Activated CD4-positive, alpha-beta T cell treated with anti-CD3 and anti-CD28 coated beads, Interleukin-2, Interleukin-6, amounts not matched to agents 100 ng/mL and 50 ng/mL, durations not matched to agents 16 hours and 8 hours (primary cell): ENCODE data around the gene ARRDC3.

Source experiments
- DNase-seq: peaks from one replicate; pipeline ENCODE4 v3.0.0-alpha.2; 2020

The ARRDC3 gene

DNA sequence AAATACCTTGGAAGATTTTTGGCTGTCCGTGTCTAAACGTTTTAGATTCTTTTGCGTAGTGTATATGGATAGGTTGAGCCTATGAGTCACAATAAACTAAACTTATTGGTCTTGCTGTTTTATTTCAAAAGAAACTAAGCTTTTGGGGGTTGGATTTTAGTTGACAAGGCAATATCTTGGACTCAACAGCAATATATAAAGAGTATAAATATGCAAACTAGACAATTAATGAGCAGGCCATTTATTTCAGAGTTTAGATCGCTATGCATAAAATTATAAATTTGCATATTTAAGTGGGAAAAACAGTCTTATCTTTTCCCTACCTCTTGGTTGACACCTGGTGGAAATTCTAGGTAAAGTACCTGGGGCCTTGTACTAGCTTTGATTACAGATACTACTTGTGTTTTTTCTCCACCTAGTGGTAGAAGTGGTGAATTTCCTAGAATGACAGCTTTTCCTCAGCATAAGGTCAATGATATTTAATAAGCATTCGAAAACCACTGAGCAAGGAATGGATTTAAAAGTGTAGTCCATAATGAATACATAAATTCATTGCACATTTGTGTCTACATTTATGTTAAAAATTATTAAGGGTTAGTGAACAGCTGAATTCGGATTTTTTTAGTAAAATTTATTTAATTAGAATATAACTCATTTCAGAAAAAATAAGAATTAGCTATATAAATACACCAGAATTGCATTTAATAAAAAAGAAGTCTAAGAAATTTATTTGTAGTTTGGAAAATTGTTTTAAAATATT is 1.7 kb upstream of the ARRDC3 start:
- DNase-seq: peak; percentile 89

- DNase-seq: peak; percentile 35
Measured at GRCh38 chr5:91383956-91384300, 811 bp upstream of the ARRDC3 start.

DNA sequence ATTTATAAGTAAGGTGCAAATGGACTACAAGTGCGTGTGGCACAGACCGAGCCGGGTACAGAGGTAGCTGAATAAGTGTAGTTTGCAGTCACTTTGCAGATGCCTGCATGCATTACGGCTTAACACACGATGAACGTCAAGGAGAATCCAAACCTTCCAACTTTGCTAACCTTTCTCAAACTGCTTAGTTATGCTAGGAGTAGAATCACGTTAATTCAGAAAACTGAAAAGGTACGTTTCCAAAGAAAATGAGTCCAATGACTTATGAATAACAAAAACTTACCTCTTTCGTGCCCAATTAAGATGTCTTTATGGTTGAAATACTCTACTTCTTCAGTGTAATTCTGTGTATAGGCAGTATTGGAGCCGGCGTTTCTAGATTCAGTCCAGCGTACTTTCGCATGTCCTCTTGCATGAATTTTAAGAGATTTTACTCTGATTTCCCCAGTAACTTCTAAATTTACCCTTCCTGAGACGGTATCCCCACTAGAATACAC is 539 bp downstream of the ARRDC3 start:
- peak; percentile 60 for DNase-seq

GRCh38 chr5:91381774-91382359 is 1.2 kb downstream of the ARRDC3 start:
- DNase-seq: peak; percentile 85

GRCh38 chr5:91381239-91381773 is 1.8 kb downstream of the ARRDC3 start:
- no peak for DNase-seq

DNA sequence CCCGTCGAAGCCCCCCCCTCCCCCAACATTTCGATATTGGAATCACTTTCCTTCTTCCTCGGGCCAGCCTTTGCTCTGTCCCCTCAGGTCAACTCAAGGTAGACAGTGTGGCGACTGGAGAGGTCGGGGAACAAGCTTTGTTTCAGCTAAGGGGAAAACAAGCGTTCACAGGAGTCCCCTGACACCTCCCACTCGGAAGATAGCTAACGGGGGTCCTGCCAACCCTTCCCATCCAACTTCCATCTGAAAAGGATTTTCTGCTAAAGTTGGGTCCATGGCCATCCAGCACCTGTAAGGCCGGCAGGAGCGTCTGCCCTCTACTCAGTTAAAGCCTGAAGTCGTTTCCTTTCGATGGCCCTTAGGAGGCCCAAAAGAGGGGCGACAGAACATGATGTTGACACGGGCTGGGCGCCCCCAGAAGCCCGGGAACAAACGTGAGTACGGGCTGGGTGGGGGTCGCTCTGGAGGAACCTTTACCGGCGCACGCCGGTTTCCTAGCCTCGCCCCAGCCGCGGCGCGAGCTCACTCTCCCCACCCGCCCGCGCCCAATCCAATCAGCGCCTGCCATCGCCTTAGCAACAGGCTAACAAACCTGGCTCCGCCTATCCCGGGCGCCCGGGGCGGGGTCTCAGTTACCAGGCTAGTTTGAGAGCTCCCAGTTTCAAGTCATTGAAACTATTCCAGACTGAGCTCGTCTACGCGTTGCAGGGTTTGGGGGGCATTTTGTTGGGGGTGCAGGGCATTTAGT is 2.5 kb downstream of the ARRDC3 start:
- DNase-seq: peak; percentile 99

- DNase-seq: peak; percentile 97
Measured at GRCh38 chr5:91379914-91380490, 3.1 kb downstream of the ARRDC3 start.

DNA sequence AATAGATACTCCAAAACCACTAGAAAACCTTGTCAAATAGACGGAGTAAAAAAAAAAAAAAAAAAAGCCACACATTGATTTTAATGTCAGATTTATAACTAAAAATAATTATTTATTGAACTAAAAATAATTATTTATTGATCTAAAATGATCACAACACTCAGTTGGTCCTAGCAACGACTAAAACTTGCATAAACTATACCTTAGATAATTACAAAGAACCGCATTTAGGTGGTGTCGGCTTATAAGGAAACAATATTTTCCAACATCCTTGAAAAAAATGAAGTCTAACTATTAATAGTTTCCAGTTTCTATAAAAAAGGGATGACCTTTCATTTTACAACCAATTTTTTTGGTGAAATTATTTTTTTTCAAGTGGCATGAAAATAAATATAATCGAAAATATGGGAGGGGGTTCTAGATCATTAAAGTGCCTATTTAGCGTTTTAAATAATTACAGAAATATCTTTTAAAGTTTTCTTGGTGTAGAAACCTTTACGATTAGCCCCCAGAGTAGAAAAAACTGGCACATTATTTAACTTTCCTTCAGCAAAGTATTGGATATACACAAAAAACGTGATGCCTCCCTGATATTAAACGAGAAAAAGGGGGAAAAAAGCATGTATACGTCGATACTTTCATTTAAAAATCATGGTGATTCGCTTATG is 3.7 kb downstream of the ARRDC3 start:
- no peak for DNase-seq

GRCh38 chr5:91378752-91379211 is 4.3 kb downstream of the ARRDC3 start:
- DNase-seq: no peak

DNA sequence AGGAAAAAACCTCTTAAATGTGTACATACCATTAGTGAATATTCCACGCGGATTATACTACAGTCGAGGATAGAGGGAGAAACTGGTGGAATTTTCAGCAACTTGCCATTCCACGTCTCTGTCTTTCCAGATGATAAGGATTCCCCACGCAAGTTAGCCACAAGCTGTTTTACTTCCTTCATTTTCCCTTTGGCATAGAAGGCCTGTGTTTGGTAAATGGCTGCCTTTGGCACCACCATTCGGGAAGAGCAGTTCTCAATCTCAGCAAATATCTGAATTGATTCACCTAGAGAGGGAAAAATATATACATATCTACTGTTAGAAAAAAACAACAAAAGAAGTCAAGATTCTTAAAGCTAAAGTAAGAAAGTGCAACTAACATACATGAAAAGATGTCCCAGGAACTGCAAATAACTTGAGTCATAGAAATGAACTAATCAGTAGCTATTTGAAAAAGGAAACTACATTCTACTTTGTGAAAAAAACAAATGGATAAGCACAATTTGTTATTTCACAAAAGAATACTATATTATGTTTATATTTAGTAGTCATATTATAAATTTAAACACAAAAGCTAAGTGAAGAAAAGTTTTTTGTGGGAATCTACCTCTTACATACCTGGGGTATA is 8.1 kb downstream of the ARRDC3 start:
- no peak for DNase-seq

- no peak for DNase-seq
Measured at GRCh38 chr5:91373600-91373999, 9.5 kb downstream of the ARRDC3 start.

- DNase-seq: no peak
Measured at GRCh38 chr5:91373006-91373405, 10.1 kb downstream of the ARRDC3 start.

GRCh38 chr5:91369480-91369879 is 13.6 kb downstream of the ARRDC3 start:
- no peak for DNase-seq

GRCh38 chr5:91367908-91368648 is 15.0 kb downstream of the ARRDC3 start:
- DNase-seq: no peak

GRCh38 chr5:91367344-91367743 is 15.8 kb downstream of the ARRDC3 start:
- DNase-seq: no peak

DNA sequence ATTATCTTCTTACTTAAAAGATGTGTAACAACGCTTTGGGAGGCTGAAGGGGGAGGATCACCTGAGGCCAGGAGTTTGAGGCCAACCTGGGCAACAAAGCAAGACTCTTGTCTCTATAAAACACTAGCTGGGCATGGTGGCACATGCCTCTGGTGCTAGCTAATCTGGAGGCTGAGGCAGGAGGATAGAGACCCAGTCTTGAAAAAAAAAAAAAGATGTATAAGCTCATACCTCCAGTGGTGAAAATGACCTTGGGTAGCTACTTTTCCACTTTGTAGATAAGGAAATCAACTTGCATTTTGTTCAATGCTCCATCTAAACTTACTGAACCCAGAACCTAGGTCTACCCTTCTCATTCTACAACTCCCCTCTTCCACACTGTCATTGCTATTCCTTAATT is 16.6 kb downstream of the ARRDC3 start:
- DNase-seq: no peak

- no peak for DNase-seq
Measured at GRCh38 chr5:91365498-91365897, 17.6 kb downstream of the ARRDC3 start.

GRCh38 chr5:91362935-91363334 is 20.2 kb downstream of the ARRDC3 start:
- DNase-seq: no peak

DNA sequence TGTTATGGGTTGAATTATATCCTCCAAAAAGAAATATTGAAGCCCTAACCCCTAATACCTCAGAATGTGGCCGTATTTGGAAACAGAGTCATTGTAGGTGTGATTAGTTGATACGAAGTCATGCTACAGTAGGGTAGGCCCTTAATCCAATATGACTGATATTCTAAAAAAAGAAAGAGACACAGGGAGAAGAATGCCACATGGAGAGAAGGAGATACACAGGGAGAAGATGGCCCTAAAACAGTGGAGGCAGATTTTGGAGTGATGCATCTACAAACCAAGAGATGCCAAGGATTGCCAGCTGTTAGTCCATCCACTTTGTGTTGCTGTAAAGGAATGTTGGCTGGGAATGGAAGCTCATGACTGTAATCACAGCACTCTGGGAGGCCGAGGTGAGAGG is 21.3 kb downstream of the ARRDC3 start:
- DNase-seq: no peak

GRCh38 chr5:91361055-91361701 is 21.9 kb downstream of the ARRDC3 start:
- peak; percentile 53 for DNase-seq
